Measurements from ENCODE around the gene SEC16B. TPM values are rescaled to one million over a fixed set of nuclear protein-coding genes. Genes with fewer than 3 reads are reported as not detected.
A peak's percentile ranks its signal among the peaks of the same experiment; 100 is the strongest.

Gene SEC16B
- total and polyA plus RNA-seq, 9 of the 15 experiments (the other 6 are each of a cell fraction or from before 2014, with no cell fraction given): not detected

DNA sequence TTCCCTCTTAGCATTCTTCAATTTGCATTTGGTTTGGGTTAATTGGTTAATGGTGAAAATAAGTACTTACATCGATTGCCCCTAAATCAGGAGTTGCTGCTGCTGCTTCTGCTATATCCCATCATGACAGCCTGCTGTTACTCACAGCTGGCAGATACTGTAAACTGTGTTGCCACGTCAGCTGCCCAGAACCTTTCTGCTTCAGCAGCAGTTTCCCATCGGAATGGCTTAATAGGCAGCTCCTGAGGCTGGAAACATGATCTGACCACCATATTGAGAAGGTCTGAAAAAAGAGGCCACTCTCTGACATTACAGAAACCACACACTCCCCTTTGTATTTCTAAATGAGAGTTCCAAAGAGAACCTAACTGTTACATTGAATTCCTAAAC, 14.3 kb upstream of the SEC16B start (continued):
- TF ChIP-seq ATF7 (IDR thresholded peaks at IDR 0.05) (no peak), GABPB1 (CRISPR knock-in tag; IDR thresholded peaks at IDR 0.05) (peak; percentile 67), HCFC1 (IDR thresholded peaks at IDR 0.05; ENCODE audit: low read depth, low read length) (peak; percentile 81), MCM3 (IDR thresholded peaks at IDR 0.05) (no peak), ZNF274 (IDR thresholded peaks at IDR 0.05; ENCODE audit: borderline replicate concordance, low read depth, low read length) (no peak), ZFPM2 (CRISPR knock-in tag; IDR thresholded peaks at IDR 0.05) (no peak), RUNX1 (IDR thresholded peaks at IDR 0.05; ENCODE audit: low read depth) (no peak), SMAD1 (IDR thresholded peaks at IDR 0.05; ENCODE audit: low read depth, low read length, partially characterized antibody) (no peak), ELF2 (CRISPR knock-in tag; IDR thresholded peaks at IDR 0.05) (no peak), SRF (CRISPR knock-in tag; IDR thresholded peaks at IDR 0.05) (no peak), E2F3 (CRISPR knock-in tag; IDR thresholded peaks at IDR 0.05) (no peak), KLF1 (tag; IDR thresholded peaks at IDR 0.05) (no peak), ETS2 (tag; IDR thresholded peaks at IDR 0.05; ENCODE audit: borderline replicate concordance, poor library complexity, severe bottlenecking) (no peak), SETDB1 (IDR thresholded peaks at IDR 0.05; ENCODE audit: low read length) (no peak), SLC30A9 (CRISPR knock-in tag; IDR thresholded peaks at IDR 0.05) (no peak)
- TF ChIP-seq, protein P1, sequence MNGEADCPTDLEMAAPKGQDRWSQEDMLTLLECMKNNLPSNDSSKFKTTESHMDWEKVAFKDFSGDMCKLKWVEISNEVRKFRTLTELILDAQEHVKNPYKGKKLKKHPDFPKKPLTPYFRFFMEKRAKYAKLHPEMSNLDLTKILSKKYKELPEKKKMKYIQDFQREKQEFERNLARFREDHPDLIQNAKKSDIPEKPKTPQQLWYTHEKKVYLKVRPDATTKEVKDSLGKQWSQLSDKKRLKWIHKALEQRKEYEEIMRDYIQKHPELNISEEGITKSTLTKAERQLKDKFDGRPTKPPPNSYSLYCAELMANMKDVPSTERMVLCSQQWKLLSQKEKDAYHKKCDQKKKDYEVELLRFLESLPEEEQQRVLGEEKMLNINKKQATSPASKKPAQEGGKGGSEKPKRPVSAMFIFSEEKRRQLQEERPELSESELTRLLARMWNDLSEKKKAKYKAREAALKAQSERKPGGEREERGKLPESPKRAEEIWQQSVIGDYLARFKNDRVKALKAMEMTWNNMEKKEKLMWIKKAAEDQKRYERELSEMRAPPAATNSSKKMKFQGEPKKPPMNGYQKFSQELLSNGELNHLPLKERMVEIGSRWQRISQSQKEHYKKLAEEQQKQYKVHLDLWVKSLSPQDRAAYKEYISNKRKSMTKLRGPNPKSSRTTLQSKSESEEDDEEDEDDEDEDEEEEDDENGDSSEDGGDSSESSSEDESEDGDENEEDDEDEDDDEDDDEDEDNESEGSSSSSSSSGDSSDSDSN (IDR thresholded peaks at IDR 0.05; ENCODE audit: borderline replicate concordance in 1 of 2, low read depth in 2 of 2, low read length in 2 of 2): no peak
- TF ChIP-seq, protein P2, sequence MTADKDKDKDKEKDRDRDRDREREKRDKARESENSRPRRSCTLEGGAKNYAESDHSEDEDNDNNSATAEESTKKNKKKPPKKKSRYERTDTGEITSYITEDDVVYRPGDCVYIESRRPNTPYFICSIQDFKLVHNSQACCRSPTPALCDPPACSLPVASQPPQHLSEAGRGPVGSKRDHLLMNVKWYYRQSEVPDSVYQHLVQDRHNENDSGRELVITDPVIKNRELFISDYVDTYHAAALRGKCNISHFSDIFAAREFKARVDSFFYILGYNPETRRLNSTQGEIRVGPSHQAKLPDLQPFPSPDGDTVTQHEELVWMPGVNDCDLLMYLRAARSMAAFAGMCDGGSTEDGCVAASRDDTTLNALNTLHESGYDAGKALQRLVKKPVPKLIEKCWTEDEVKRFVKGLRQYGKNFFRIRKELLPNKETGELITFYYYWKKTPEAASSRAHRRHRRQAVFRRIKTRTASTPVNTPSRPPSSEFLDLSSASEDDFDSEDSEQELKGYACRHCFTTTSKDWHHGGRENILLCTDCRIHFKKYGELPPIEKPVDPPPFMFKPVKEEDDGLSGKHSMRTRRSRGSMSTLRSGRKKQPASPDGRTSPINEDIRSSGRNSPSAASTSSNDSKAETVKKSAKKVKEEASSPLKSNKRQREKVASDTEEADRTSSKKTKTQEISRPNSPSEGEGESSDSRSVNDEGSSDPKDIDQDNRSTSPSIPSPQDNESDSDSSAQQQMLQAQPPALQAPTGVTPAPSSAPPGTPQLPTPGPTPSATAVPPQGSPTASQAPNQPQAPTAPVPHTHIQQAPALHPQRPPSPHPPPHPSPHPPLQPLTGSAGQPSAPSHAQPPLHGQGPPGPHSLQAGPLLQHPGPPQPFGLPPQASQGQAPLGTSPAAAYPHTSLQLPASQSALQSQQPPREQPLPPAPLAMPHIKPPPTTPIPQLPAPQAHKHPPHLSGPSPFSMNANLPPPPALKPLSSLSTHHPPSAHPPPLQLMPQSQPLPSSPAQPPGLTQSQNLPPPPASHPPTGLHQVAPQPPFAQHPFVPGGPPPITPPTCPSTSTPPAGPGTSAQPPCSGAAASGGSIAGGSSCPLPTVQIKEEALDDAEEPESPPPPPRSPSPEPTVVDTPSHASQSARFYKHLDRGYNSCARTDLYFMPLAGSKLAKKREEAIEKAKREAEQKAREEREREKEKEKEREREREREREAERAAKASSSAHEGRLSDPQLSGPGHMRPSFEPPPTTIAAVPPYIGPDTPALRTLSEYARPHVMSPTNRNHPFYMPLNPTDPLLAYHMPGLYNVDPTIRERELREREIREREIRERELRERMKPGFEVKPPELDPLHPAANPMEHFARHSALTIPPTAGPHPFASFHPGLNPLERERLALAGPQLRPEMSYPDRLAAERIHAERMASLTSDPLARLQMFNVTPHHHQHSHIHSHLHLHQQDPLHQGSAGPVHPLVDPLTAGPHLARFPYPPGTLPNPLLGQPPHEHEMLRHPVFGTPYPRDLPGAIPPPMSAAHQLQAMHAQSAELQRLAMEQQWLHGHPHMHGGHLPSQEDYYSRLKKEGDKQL (CRISPR knock-in tag; IDR thresholded peaks at IDR 0.05; ENCODE audit: borderline replicate concordance): no peak
- TF ChIP-seq, protein P3, sequence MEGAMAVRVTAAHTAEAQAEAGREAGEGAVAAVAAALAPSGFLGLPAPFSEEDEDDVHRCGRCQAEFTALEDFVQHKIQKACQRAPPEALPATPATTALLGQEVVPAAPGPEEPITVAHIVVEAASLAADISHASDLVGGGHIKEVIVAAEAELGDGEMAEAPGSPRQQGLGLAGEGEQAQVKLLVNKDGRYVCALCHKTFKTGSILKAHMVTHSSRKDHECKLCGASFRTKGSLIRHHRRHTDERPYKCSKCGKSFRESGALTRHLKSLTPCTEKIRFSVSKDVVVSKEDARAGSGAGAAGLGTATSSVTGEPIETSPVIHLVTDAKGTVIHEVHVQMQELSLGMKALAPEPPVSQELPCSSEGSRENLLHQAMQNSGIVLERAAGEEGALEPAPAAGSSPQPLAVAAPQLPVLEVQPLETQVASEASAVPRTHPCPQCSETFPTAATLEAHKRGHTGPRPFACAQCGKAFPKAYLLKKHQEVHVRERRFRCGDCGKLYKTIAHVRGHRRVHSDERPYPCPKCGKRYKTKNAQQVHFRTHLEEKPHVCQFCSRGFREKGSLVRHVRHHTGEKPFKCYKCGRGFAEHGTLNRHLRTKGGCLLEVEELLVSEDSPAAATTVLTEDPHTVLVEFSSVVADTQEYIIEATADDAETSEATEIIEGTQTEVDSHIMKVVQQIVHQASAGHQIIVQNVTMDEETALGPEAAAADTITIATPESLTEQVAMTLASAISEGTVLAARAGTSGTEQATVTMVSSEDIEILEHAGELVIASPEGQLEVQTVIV (CRISPR knock-in tag; IDR thresholded peaks at IDR 0.05; ENCODE audit: borderline replicate concordance): no peak
- TF ChIP-seq, protein P4, sequence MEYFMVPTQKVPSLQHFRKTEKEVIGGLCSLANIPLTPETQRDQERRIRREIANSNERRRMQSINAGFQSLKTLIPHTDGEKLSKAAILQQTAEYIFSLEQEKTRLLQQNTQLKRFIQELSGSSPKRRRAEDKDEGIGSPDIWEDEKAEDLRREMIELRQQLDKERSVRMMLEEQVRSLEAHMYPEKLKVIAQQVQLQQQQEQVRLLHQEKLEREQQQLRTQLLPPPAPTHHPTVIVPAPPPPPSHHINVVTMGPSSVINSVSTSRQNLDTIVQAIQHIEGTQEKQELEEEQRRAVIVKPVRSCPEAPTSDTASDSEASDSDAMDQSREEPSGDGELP (CRISPR knock-in tag; IDR thresholded peaks at IDR 0.05; ENCODE audit: borderline replicate concordance): no peak

Data from K562 (cell line).